SK-N-SH (cell line): ENCODE data around the gene CLSTN2. TPM values are rescaled to one million over a fixed set of nuclear protein-coding genes. Genes with fewer than 3 reads are reported as not detected.

ENCODE experiments used
- CTCF ChIA-PET: fragments of 300-600, 350-600 bp; formaldehyde crosslinking; extraction: SDS; loops from one replicate; lab custom pipeline; 2021; lab: Yijun Ruan, JAX
- POLR2A ChIA-PET: fragments of 350-600 bp; sonication (Branson Sonifier 250); formaldehyde crosslinking; extraction: SDS; loops from one replicate; lab custom pipeline; 2020; ENCODE audit warnings: antibody characterized with exemption, inconsistent platforms; lab: Yijun Ruan, JAX
- DNase-seq: peaks from one replicate; pipeline ENCODE4 v3.0.0; 2012
- H2AFZ ChIP-seq: fragments of 200-600 bp; sonication (generic); 2 replicates; pipeline ENCODE4 v1.8.1; 2016; ENCODE audit warnings: antibody characterized with exemption, mild to moderate bottlenecking, low read depth
- H3F3A ChIP-seq: fragments of 200-600 bp; sonication (generic); replicated peaks from 2 replicates; pipeline ENCODE3; 2016; ENCODE audit warnings: antibody characterized with exemption, mild to moderate bottlenecking; ENCODE audit not compliant: insufficient read depth
- H3K27ac ChIP-seq, 2 experiments: fragments of 200-500 bp in 1 of 2; fragments of 200-600 bp in 1 of 2; sonication (Bioruptor generic) in 1 of 2; sonication (generic), shearing (Covaris generic) in 1 of 2; 2 replicates each; pipeline versions ENCODE4 v1.5.1 to v1.6.1; 2014 to 2016; ENCODE audit warnings: low read depth in 2 of 2, inconsistent platforms in 1 of 2, low read length in 1 of 2, mild to moderate bottlenecking in 1 of 2, mixed read lengths in 1 of 2
- H3K27me3 ChIP-seq: fragments of 200-600 bp; sonication (generic), shearing (Covaris generic); 2 replicates; pipeline ENCODE4 v1.6.1; 2016; ENCODE audit warnings: mixed run types; ENCODE audit not compliant: insufficient read depth
- H3K36me3 ChIP-seq, 2 experiments: fragments of 200-500 bp in 1 of 2; fragments of 200-600 bp in 1 of 2; sonication (Bioruptor generic) in 1 of 2; sonication (generic) in 1 of 2; replicated peaks in 1 of 2; 2 replicates each; pipeline versions ENCODE3 to v1.5.1; 2014 to 2016; ENCODE audit warnings: low read length in 1 of 2, mild to moderate bottlenecking in 1 of 2; ENCODE audit not compliant: insufficient read depth in 2 of 2, control insufficient read depth in 1 of 2
- H3K4me1 ChIP-seq, 2 experiments: fragments of 200-500 bp in 1 of 2; fragments of 200-600 bp in 1 of 2; sonication (Bioruptor generic) in 1 of 2; sonication (generic), shearing (Covaris generic) in 1 of 2; 2 replicates each; pipeline versions ENCODE4 v1.5.1 to v1.6.1; 2014 to 2016; ENCODE audit warnings: low read depth in 1 of 2, low read length in 1 of 2, mixed run types in 1 of 2; ENCODE audit not compliant: insufficient read depth in 2 of 2, control insufficient read depth in 1 of 2
- H3K4me2 ChIP-seq: fragments of 200-600 bp; sonication (generic), shearing (Covaris generic); 2 replicates; pipeline ENCODE4 v1.6.1; 2017; ENCODE audit warnings: mixed run types
- H3K4me3 ChIP-seq, 2 experiments: fragments of 200-500 bp in 1 of 2; fragments of 200-600 bp in 1 of 2; sonication (Bioruptor generic) in 1 of 2; sonication (generic), shearing (Covaris generic) in 1 of 2; 2 replicates each; pipeline versions ENCODE4 v1.5.1 to v1.8.1; 2014 to 2016; ENCODE audit warnings: low read depth in 2 of 2, inconsistent platforms in 1 of 2, low read length in 1 of 2, mild to moderate bottlenecking in 1 of 2, mixed read lengths in 1 of 2, moderate library complexity in 1 of 2
- H3K79me2 ChIP-seq: fragments of 200-600 bp; sonication (generic); 2 replicates; pipeline ENCODE4 v1.8.1; 2017; ENCODE audit warnings: mild to moderate bottlenecking; ENCODE audit not compliant: insufficient read depth
- H3K9ac ChIP-seq: fragments of 200-600 bp; sonication (generic); 2 replicates; pipeline ENCODE4 v1.6.1; 2017; ENCODE audit warnings: mixed run types
- H3K9me2 ChIP-seq: fragments of 200-600 bp; sonication (generic); 2 replicates; pipeline ENCODE4 v1.6.1; 2017; ENCODE audit warnings: mixed run types
- H3K9me3 ChIP-seq: fragments of 200-600 bp; sonication (generic); 2 replicates; pipeline ENCODE4 v1.6.1; 2017; ENCODE audit warnings: mixed run types, mild to moderate bottlenecking, moderate library complexity
- H4K20me1 ChIP-seq: fragments of 200-600 bp; sonication (generic); 2 replicates; pipeline ENCODE4 v1.6.1; 2017; ENCODE audit warnings: mild to moderate bottlenecking, mixed run types; ENCODE audit not compliant: insufficient read depth
- CTCF ChIP-seq: fragments of 200-600 bp; sonication (generic); IDR thresholded peaks from 2 replicates; pipeline ENCODE4 v1.6.1; 2017; ENCODE audit warnings: antibody characterized with exemption, mild to moderate bottlenecking, moderate library complexity
- MAX ChIP-seq: IDR thresholded peaks from 2 replicates; pipeline ENCODE4 v1.4.0; 2012; ENCODE audit warnings: low read depth
- MXI1 ChIP-seq: IDR thresholded peaks from 2 replicates; pipeline ENCODE4 v1.6.1; 2012; ENCODE audit warnings: mild to moderate bottlenecking, low read depth, low read length, improper control_type of control experiment
- NFIC ChIP-seq: IDR thresholded peaks from 2 replicates; pipeline ENCODE4 v1.4.0; 2012; ENCODE audit warnings: borderline replicate concordance
- REST ChIP-seq: IDR thresholded peaks from 2 replicates; pipeline ENCODE4 v1.6.1; 2012; ENCODE audit warnings: mild to moderate bottlenecking, low read depth, low read length, moderate library complexity
- TAF1 ChIP-seq: IDR thresholded peaks from 2 replicates; pipeline ENCODE4 v1.6.1; 2012; ENCODE audit warnings: low read depth, mild to moderate bottlenecking, low read length, moderate library complexity, borderline replicate concordance
- USF2 ChIP-seq: fragments of 150-350 bp; IDR thresholded peaks from 2 replicates; pipeline ENCODE4 v1.6.1; 2017; ENCODE audit warnings: antibody characterized with exemption, low read length, low read depth, borderline replicate concordance
- WGBS: methylation state at CpG from one replicate; pipeline ENCODE4 v1.1.6; 2017; ENCODE audit warnings: low lambda C conversion rate; 5-methylcytosine and 5-hydroxymethylcytosine counted together
- polyA plus RNA-seq, 3 experiments: library from polyadenylated mRNA; depleted of rRNA; stranded (reverse); fragments of >200 nt; gene quantifications; 2 replicates each; pipeline ENCODE4 v1.2.3, GENCODE V29; 2012

Gene CLSTN2
- polyA plus RNA-seq, 1 of the 3 experiments (the other 2 are of a cell fraction), result 0.02 TPM

GRCh38 chr3:140113996-140114788 is 179.2 kb downstream of the CLSTN2 start (continued):
- no peak for TF ChIP-seq REST
- no peak for TF ChIP-seq NFIC
- no peak for TF ChIP-seq USF2

- H3K27ac ChIP-seq, result no peak overlapping the region
- H3K79me2 ChIP-seq, result no peaks in the 10 kb centered on the region
- ChIA-PET CTCF (interaction anchor here (0.7 kb wide), 1 partner anchor 41 kb away, joined by 3 read pairs; no protein-coding TSS in a partner anchor), POLR2A (no interaction called here)
- no peak overlapping the region for H2AFZ ChIP-seq
- H3K4me2 ChIP-seq, result no peak overlapping the region
- no peak overlapping the region for H3K9ac ChIP-seq
- 11% methylated on average over 2 of the region's 2 CpGs for WGBS
- peaks cover 0 to 7% of the 10 kb centered on the region in 2 experiments; a peak in 2 of 4 replicates for H3K4me1 ChIP-seq
- no peak overlapping the region for H3K4me3 ChIP-seq
- no peaks in the 10 kb centered on the region for H3K9me2 ChIP-seq
- no peak for DNase-seq
- TF ChIP-seq MXI1, result no peak
- TF ChIP-seq TAF1, result no peak
- TF ChIP-seq CTCF, result no peak
- TF ChIP-seq NFIC, result no peak
- TF ChIP-seq MAX, result no peak
- TF ChIP-seq, all 33 proteins: peak for 0
- Histone ChIP-seq H3F3A (no peaks in the 10 kb centered on the region), H3K27me3 (no peaks in the 10 kb centered on the region), H4K20me1 (no peaks in the 10 kb centered on the region), H3K9me3 (no peaks in the 10 kb centered on the region), H3K36me3 (no peaks in the 10 kb centered on the region)
Observed at GRCh38 chr3:140114789-140115080, 179.8 kb downstream of the CLSTN2 start.
